SK-N-SH (cell line): ENCODE results near the gene FZD2. TPM values are rescaled to one million over a fixed set of nuclear protein-coding genes. Genes with fewer than 3 reads are reported as not detected.

Experiments used
- CTCF ChIA-PET: fragments of 300-600, 350-600 bp; formaldehyde crosslinking; extraction: SDS; loops from one replicate; lab custom pipeline; 2021; lab: Yijun Ruan, JAX
- POLR2A ChIA-PET: fragments of 350-600 bp; sonication (Branson Sonifier 250); formaldehyde crosslinking; extraction: SDS; loops from one replicate; lab custom pipeline; 2020; ENCODE audit warnings: antibody characterized with exemption, inconsistent platforms; lab: Yijun Ruan, JAX
- DNase-seq: peaks from one replicate; pipeline ENCODE4 v3.0.0; 2012
- H2AFZ ChIP-seq: fragments of 200-600 bp; sonication (generic); 2 replicates; pipeline ENCODE4 v1.8.1; 2016; ENCODE audit warnings: antibody characterized with exemption, mild to moderate bottlenecking, low read depth
- H3F3A ChIP-seq: fragments of 200-600 bp; sonication (generic); replicated peaks from 2 replicates; pipeline ENCODE3; 2016; ENCODE audit warnings: antibody characterized with exemption, mild to moderate bottlenecking; ENCODE audit not compliant: insufficient read depth
- H3K27ac ChIP-seq, 2 experiments: fragments of 200-500 bp in 1 of 2; fragments of 200-600 bp in 1 of 2; sonication (Bioruptor generic) in 1 of 2; sonication (generic), shearing (Covaris generic) in 1 of 2; 2 replicates each; pipeline versions ENCODE4 v1.5.1 to v1.6.1; 2014 to 2016; ENCODE audit warnings: low read depth in 2 of 2, inconsistent platforms in 1 of 2, low read length in 1 of 2, mild to moderate bottlenecking in 1 of 2, mixed read lengths in 1 of 2
- H3K27me3 ChIP-seq: fragments of 200-600 bp; sonication (generic), shearing (Covaris generic); 2 replicates; pipeline ENCODE4 v1.6.1; 2016; ENCODE audit warnings: mixed run types; ENCODE audit not compliant: insufficient read depth
- H3K36me3 ChIP-seq, 2 experiments: fragments of 200-500 bp in 1 of 2; fragments of 200-600 bp in 1 of 2; sonication (Bioruptor generic) in 1 of 2; sonication (generic) in 1 of 2; replicated peaks in 1 of 2; 2 replicates each; pipeline versions ENCODE3 to v1.5.1; 2014 to 2016; ENCODE audit warnings: low read length in 1 of 2, mild to moderate bottlenecking in 1 of 2; ENCODE audit not compliant: insufficient read depth in 2 of 2, control insufficient read depth in 1 of 2
- H3K4me1 ChIP-seq, 2 experiments: fragments of 200-500 bp in 1 of 2; fragments of 200-600 bp in 1 of 2; sonication (Bioruptor generic) in 1 of 2; sonication (generic), shearing (Covaris generic) in 1 of 2; 2 replicates each; pipeline versions ENCODE4 v1.5.1 to v1.6.1; 2014 to 2016; ENCODE audit warnings: low read depth in 1 of 2, low read length in 1 of 2, mixed run types in 1 of 2; ENCODE audit not compliant: insufficient read depth in 2 of 2, control insufficient read depth in 1 of 2
- H3K4me2 ChIP-seq: fragments of 200-600 bp; sonication (generic), shearing (Covaris generic); 2 replicates; pipeline ENCODE4 v1.6.1; 2017; ENCODE audit warnings: mixed run types
- H3K4me3 ChIP-seq, 2 experiments: fragments of 200-500 bp in 1 of 2; fragments of 200-600 bp in 1 of 2; sonication (Bioruptor generic) in 1 of 2; sonication (generic), shearing (Covaris generic) in 1 of 2; 2 replicates each; pipeline versions ENCODE4 v1.5.1 to v1.8.1; 2014 to 2016; ENCODE audit warnings: low read depth in 2 of 2, inconsistent platforms in 1 of 2, low read length in 1 of 2, mild to moderate bottlenecking in 1 of 2, mixed read lengths in 1 of 2, moderate library complexity in 1 of 2
- H3K79me2 ChIP-seq: fragments of 200-600 bp; sonication (generic); 2 replicates; pipeline ENCODE4 v1.8.1; 2017; ENCODE audit warnings: mild to moderate bottlenecking; ENCODE audit not compliant: insufficient read depth
- H3K9ac ChIP-seq: fragments of 200-600 bp; sonication (generic); 2 replicates; pipeline ENCODE4 v1.6.1; 2017; ENCODE audit warnings: mixed run types
- H3K9me2 ChIP-seq: fragments of 200-600 bp; sonication (generic); 2 replicates; pipeline ENCODE4 v1.6.1; 2017; ENCODE audit warnings: mixed run types
- H3K9me3 ChIP-seq: fragments of 200-600 bp; sonication (generic); 2 replicates; pipeline ENCODE4 v1.6.1; 2017; ENCODE audit warnings: mixed run types, mild to moderate bottlenecking, moderate library complexity
- H4K20me1 ChIP-seq: fragments of 200-600 bp; sonication (generic); 2 replicates; pipeline ENCODE4 v1.6.1; 2017; ENCODE audit warnings: mild to moderate bottlenecking, mixed run types; ENCODE audit not compliant: insufficient read depth
- EZH2phosphoT487 ChIP-seq: fragments of 200-600 bp; sonication (generic); IDR thresholded peaks from 2 replicates; pipeline ENCODE4 v1.6.1; 2017; ENCODE audit warnings: low read depth, mixed run types, mild to moderate bottlenecking, antibody characterized with exemption, moderate library complexity, borderline replicate concordance
- FOSL2 ChIP-seq: IDR thresholded peaks from 2 replicates; pipeline ENCODE4 v1.4.0; 2012; ENCODE audit warnings: low read depth, mild to moderate bottlenecking, moderate library complexity, borderline replicate concordance
- FOXM1 ChIP-seq: IDR thresholded peaks from 2 replicates; pipeline ENCODE4 v1.4.0; 2012; ENCODE audit warnings: low read depth, mild to moderate bottlenecking
- IRF3 ChIP-seq: fragments of 150-350 bp; IDR thresholded peaks from 2 replicates; pipeline ENCODE4 v1.6.1; 2016; ENCODE audit warnings: mild to moderate bottlenecking, low read depth, low read length
- MEF2A ChIP-seq: IDR thresholded peaks from 2 replicates; pipeline ENCODE4 v1.4.0; 2012; ENCODE audit warnings: low read depth, borderline replicate concordance
- NRF1 ChIP-seq: IDR thresholded peaks from 2 replicates; pipeline ENCODE4 v1.6.1; 2012; ENCODE audit warnings: low read depth, mild to moderate bottlenecking, low read length
- POLR2AphosphoS5 ChIP-seq: IDR thresholded peaks from 2 replicates; pipeline ENCODE4 v1.6.1; 2012; ENCODE audit warnings: low read depth, low read length
- RAD21 ChIP-seq: IDR thresholded peaks from 2 replicates; pipeline ENCODE4 v1.6.1; 2012; ENCODE audit warnings: mild to moderate bottlenecking, low read length
- RCOR1 ChIP-seq: fragments of 150-350 bp; IDR thresholded peaks from 2 replicates; pipeline ENCODE4 v1.6.1; 2017; ENCODE audit warnings: antibody characterized with exemption, low read length
- SMC3 ChIP-seq: IDR thresholded peaks from 2 replicates; pipeline ENCODE4 v1.6.1; 2012; ENCODE audit warnings: low read depth, low read length, improper control_type of control experiment
- YY1 ChIP-seq: IDR thresholded peaks from 2 replicates; pipeline ENCODE4 v1.4.0; 2012; ENCODE audit warnings: low read depth, mild to moderate bottlenecking
- ZBTB33 ChIP-seq: IDR thresholded peaks from 2 replicates; pipeline ENCODE4 v1.4.0; 2012; ENCODE audit warnings: low read depth, borderline replicate concordance
- WGBS: methylation state at CpG from one replicate; pipeline ENCODE4 v1.1.6; 2017; ENCODE audit warnings: low lambda C conversion rate; 5-methylcytosine and 5-hydroxymethylcytosine counted together
- polyA plus RNA-seq, 3 experiments: library from polyadenylated mRNA; depleted of rRNA; stranded (reverse); fragments of >200 nt; gene quantifications; 2 replicates each; pipeline ENCODE4 v1.2.3, GENCODE V29; 2012

FZD2 gene
- polyA plus RNA-seq, 1 of the 3 experiments (the other 2 are of a cell fraction): 35.1 TPM

- ChIA-PET POLR2A (no interaction called here), CTCF (no interaction called here)
- no peaks in the 10 kb centered on the region for H3F3A ChIP-seq
- no peak overlapping the region for H3K27ac ChIP-seq
- no peaks in the 10 kb centered on the region for H3K9me2 ChIP-seq
- H3K9me3 ChIP-seq: no peaks in the 10 kb centered on the region
- no peaks in the 10 kb centered on the region for H4K20me1 ChIP-seq
- no peaks in the 10 kb centered on the region for H3K4me1 ChIP-seq
- H3K4me2 ChIP-seq: no peak overlapping the region
- H3K79me2 ChIP-seq: no peaks in the 10 kb centered on the region
- WGBS: 25% methylated on average over 1 of the region's 1 CpG
- H3K9ac ChIP-seq: no peak overlapping the region
- H3K36me3 ChIP-seq: no peaks in the 10 kb centered on the region
- H3K27me3 ChIP-seq: no peaks in the 10 kb centered on the region
- H2AFZ ChIP-seq: no peak overlapping the region
- no peak for TF ChIP-seq POLR2AphosphoS5
- TF ChIP-seq RCOR1: no peak
- TF ChIP-seq IRF3: no peak
- TF ChIP-seq FOXM1: no peak
- no peak overlapping the region for H3K4me3 ChIP-seq
- DNase-seq: no peak
Observed at GRCh38 chr17:44527102-44527501, 30.2 kb upstream of the FZD2 start.

- Histone ChIP-seq H3K27me3 (no peaks in the 10 kb centered on the region), H3K9me2 (no peaks in the 10 kb centered on the region), H3K79me2 (no peaks in the 10 kb centered on the region), H3K27ac (no peak overlapping the region), H3K4me1 (no peaks in the 10 kb centered on the region), H2AFZ (no peak overlapping the region)
- 79% methylated on average over 22 of the region's 28 CpGs for WGBS
- CTCF ChIA-PET: interaction anchor here (1.1 kb wide), 1 partner anchor 132 kb away, joined by 3 read pairs; no protein-coding TSS in a partner anchor
- TF ChIP-seq YY1 (no peak), EZH2phosphoT487 (no peak)
- TF ChIP-seq, all 33 proteins: peak for 0
- Histone ChIP-seq H3K9ac (no peak overlapping the region), H3F3A (no peaks in the 10 kb centered on the region), H3K36me3 (no peaks in the 10 kb centered on the region), H3K9me3 (no peaks in the 10 kb centered on the region), H3K4me2 (no peak overlapping the region), H4K20me1 (no peaks in the 10 kb centered on the region), H3K4me3 (no peak overlapping the region)
- POLR2A ChIA-PET: no interaction called here
- no peak for DNase-seq
Observed at GRCh38 chr17:44527954-44528353, 29.3 kb upstream of the FZD2 start.

GRCh38 chr17:44529864-44530263 is 27.4 kb upstream of the FZD2 start:
- no peak overlapping the region for H3K9ac ChIP-seq
- no peak overlapping the region for H3K4me3 ChIP-seq
- H3K4me1 ChIP-seq: peaks cover 0 to 6% of the 10 kb centered on the region in 2 experiments; a peak in 1 of 4 replicates
- H3K9me2 ChIP-seq: no peaks in the 10 kb centered on the region
- 75% methylated on average over 3 of the region's 3 CpGs for WGBS
- no peak for TF ChIP-seq ZBTB33
- TF ChIP-seq MEF2A: no peak
- no peak for TF ChIP-seq YY1
- no peak for TF ChIP-seq FOXM1
- TF ChIP-seq NRF1: no peak
- no peak for TF ChIP-seq FOSL2
- no peak for TF ChIP-seq POLR2AphosphoS5
- TF ChIP-seq RAD21: no peak
- TF ChIP-seq SMC3: no peak
- no peak for DNase-seq
- H3K4me2 ChIP-seq: no peak overlapping the region
- POLR2A ChIA-PET: no interaction called here
- no peaks in the 10 kb centered on the region for H3K9me3 ChIP-seq
- no peak overlapping the region for H3K27ac ChIP-seq
- H3K36me3 ChIP-seq: no peaks in the 10 kb centered on the region
- H3K79me2 ChIP-seq: no peaks in the 10 kb centered on the region
- CTCF ChIA-PET: interaction anchor here (1.0 kb wide), 1 partner anchor 107 kb away, joined by 4 read pairs; no protein-coding TSS in a partner anchor
- no peaks in the 10 kb centered on the region for H3K27me3 ChIP-seq
- H4K20me1 ChIP-seq: no peaks in the 10 kb centered on the region
- H3F3A ChIP-seq: no peaks in the 10 kb centered on the region
- no peak overlapping the region for H2AFZ ChIP-seq
